Transverse colon (tissue), 4 donors: ENCODE measurements around the gene HEG1.

Source experiments
- POLR2A ChIP-seq: fragments of 450-650 bp; IDR thresholded peaks from one replicate; pipeline ENCODE4 v1.6.1; 2016; ENCODE audit warnings: antibody characterized with exemption, mild to moderate bottlenecking, moderate library complexity
- POLR2AphosphoS5 ChIP-seq, 3 donors: sonication (generic); formaldehyde crosslinking; IDR thresholded peaks; one replicate each; pipeline ENCODE4 v1.6.1; 2016; ENCODE audit warnings: antibody characterized with exemption in 3 of 3
- TF ChIP-seq, protein P1 (sequence below), 5 experiments: fragments of 200-600 bp in 3 of 5; fragments of 450-650 bp in 2 of 5; sonication (generic) in 3 of 5; IDR thresholded peaks; 1 replicate in 2 of 5; 2 replicates in 3 of 5; pipeline ENCODE4 v1.5.1; 2016 to 2017; ENCODE audit warnings: antibody characterized with exemption in 5 of 5, inconsistent platforms in 3 of 5, mild to moderate bottlenecking in 2 of 5, moderate library complexity in 1 of 5

DNA sequence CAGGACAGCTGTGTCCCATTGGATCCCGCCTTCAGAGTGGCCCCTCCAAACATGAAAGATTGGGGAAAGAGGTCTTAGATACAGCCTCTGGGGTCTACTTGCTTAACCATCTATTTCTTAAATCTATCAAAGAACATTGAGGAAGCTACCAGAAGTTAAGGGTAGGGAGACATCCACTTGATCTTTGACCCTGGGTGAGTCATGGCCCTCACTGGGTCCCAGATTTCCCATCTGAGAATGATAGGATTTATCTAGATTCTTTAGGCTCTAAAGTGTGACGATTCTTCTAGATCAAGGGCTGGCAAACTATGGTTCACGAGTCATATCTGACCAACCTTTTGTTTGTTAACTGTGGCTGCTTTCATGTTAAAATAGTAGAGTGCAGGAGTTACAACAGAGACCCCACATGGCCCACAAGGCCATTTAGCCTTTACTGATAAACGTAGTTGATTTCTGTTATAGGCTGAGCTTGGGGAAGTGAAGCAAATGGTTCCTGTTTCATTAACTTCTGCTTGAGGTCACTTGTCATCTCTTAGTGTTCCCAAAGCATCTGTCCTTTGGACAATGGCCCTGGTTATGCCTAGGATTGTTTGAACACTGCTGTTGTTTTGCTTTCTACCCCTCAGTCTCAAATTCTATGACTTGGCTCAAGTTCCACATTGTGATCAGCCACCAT lies 129.2 kb downstream of the HEG1 start:
- TF ChIP-seq, protein P1, sequence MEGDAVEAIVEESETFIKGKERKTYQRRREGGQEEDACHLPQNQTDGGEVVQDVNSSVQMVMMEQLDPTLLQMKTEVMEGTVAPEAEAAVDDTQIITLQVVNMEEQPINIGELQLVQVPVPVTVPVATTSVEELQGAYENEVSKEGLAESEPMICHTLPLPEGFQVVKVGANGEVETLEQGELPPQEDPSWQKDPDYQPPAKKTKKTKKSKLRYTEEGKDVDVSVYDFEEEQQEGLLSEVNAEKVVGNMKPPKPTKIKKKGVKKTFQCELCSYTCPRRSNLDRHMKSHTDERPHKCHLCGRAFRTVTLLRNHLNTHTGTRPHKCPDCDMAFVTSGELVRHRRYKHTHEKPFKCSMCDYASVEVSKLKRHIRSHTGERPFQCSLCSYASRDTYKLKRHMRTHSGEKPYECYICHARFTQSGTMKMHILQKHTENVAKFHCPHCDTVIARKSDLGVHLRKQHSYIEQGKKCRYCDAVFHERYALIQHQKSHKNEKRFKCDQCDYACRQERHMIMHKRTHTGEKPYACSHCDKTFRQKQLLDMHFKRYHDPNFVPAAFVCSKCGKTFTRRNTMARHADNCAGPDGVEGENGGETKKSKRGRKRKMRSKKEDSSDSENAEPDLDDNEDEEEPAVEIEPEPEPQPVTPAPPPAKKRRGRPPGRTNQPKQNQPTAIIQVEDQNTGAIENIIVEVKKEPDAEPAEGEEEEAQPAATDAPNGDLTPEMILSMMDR (IDR thresholded peaks at IDR 0.05) = no peak
- TF ChIP-seq POLR2AphosphoS5 (IDR thresholded peaks at IDR 0.05) = no peak
- no peak for TF ChIP-seq POLR2A
